ENCODE data around the gene MAGEE1.

- no peak for TF ChIP-seq SP2 (IDR thresholded peaks at IDR 0.05; ENCODE audit: low read length)
- TF ChIP-seq ZNF274 (IDR thresholded peaks at IDR 0.05; ENCODE audit: borderline replicate concordance, extremely low read depth, low read length), result no peak
- TF ChIP-seq CTCF (IDR thresholded peaks at IDR 0.05; ENCODE audit: control extremely low read depth in 1 of 3, insufficient read depth in 1 of 3, low read depth in 1 of 3, low read length in 3 of 3), result no peak
- no peak for TF ChIP-seq HDAC6 (IDR thresholded peaks at IDR 0.05; ENCODE audit: low read depth, low read length)
- TF ChIP-seq CHD2 (IDR thresholded peaks at IDR 0.05; ENCODE audit: low read length), result no peak
- no peak for TF ChIP-seq MAFK (IDR thresholded peaks at IDR 0.05; ENCODE audit: low read depth, low read length)
- no peak for TF ChIP-seq EP300 (IDR thresholded peaks at IDR 0.05; ENCODE audit: borderline replicate concordance in 1 of 2, low read depth in 2 of 2, low read length in 2 of 2)
These were observed 5.7 kb downstream of the MAGEE1 start for GRCh38 chrX:76433219-76433618.

All from H1 (cell line).